GM18508 (cell line): ENCODE data around the gene ODAD2.

Experiments used
- ATAC-seq: cut with Tn5 transposase; IDR thresholded peaks from one replicate; pipeline ENCODE4 v1.9.1; 2021; ENCODE audit warnings: moderate number of reproducible peaks; ENCODE audit not compliant: insufficient read depth, unreplicated experiment

Gene ODAD2

GRCh38 chr10:27865221-27865635, 133.7 kb downstream of the ODAD2 start:
- no peak for ATAC-seq

GRCh38 chr10:27861781-27862180, 137.1 kb downstream of the ODAD2 start:
- ATAC-seq, result no peak

GRCh38 chr10:27857616-27858015, 141.3 kb downstream of the ODAD2 start:
- ATAC-seq, result no peak

- no peak for ATAC-seq
Observed at GRCh38 chr10:27844223-27844622, 154.7 kb downstream of the ODAD2 start.

GRCh38 chr10:27838901-27839300, 160.0 kb downstream of the ODAD2 start:
- no peak for ATAC-seq

GRCh38 chr10:27838361-27838760, 160.5 kb downstream of the ODAD2 start:
- no peak for ATAC-seq

- ATAC-seq, result no peak
Observed at GRCh38 chr10:27834476-27834875, 164.4 kb downstream of the ODAD2 start.

GRCh38 chr10:27833792-27834191, 165.1 kb downstream of the ODAD2 start:
- no peak for ATAC-seq

- no peak for ATAC-seq
Observed at GRCh38 chr10:27832826-27833225, 166.1 kb downstream of the ODAD2 start.

- ATAC-seq, result no peak
Observed at GRCh38 chr10:27826369-27826768, 172.5 kb downstream of the ODAD2 start.

GRCh38 chr10:27822301-27822700, 176.6 kb downstream of the ODAD2 start:
- no peak for ATAC-seq

- no peak for ATAC-seq
Observed at GRCh38 chr10:27820637-27821036, 178.2 kb downstream of the ODAD2 start.

GRCh38 chr10:27819781-27820531, 178.9 kb downstream of the ODAD2 start:
- no peak for ATAC-seq

- no peak for ATAC-seq
Observed at GRCh38 chr10:27816320-27816719, 182.6 kb downstream of the ODAD2 start.

GRCh38 chr10:27815846-27816245, 183.0 kb downstream of the ODAD2 start:
- no peak for ATAC-seq

GRCh38 chr10:27815261-27815660, 183.6 kb downstream of the ODAD2 start:
- no peak for ATAC-seq

GRCh38 chr10:27805180-27805579, 193.7 kb downstream of the ODAD2 start:
- ATAC-seq, result no peak

- ATAC-seq, result no peak
Observed at GRCh38 chr10:27804136-27804535, 194.7 kb downstream of the ODAD2 start.

- no peak for ATAC-seq
Observed at GRCh38 chr10:27801171-27801785, 197.6 kb downstream of the ODAD2 start.

- ATAC-seq, result no peak
Observed at GRCh38 chr10:27799046-27799445, 199.8 kb downstream of the ODAD2 start.

- no peak for ATAC-seq
Observed at GRCh38 chr10:27794157-27794556, 204.7 kb downstream of the ODAD2 start.

- no peak for ATAC-seq
Observed at GRCh38 chr10:27792216-27792615, 206.7 kb downstream of the ODAD2 start.
